GM12874 (cell line): Measurements from ENCODE around the gene RBM18.

Experiments used
- TF ChIP-seq, protein P1 (sequence below): IDR thresholded peaks from 2 replicates; pipeline ENCODE4 v1.5.1; 2011; ENCODE audit warnings: low read depth, mild to moderate bottlenecking, control low read depth, low read length, moderate library complexity; ENCODE audit not compliant: insufficient read depth

Gene RBM18

DNA sequence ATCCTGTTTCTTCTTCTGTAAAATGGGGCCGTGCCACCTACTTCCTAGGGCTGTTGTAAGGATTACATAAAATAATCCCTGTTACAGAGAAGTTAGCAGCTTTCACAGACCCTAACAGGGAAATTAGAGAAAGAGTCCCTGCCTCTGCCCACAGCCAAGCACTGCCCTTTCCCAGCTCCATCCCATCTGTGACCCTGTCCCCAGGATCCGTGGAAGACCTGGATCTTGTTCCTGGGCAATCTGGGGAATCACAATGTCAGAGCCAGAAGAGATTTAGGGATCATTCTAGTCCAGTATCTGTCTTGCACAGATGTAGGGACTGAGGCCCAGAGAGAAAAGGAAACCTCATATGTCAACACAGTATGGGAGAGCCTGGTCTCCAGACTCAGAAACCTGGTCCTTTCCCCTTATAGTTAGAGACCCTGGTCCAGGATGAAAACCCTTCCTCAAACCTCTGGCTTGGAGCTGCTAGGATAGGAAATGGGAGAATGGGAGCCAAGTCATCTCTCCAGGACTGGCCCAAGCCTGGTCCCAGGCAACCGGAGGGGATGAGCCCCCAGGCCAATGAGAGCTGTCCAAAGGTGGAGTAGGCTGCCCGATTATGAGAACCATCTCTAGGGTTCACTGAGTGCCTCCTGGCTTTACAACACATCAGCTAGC is 48.4 kb downstream of the RBM18 start:
- TF ChIP-seq, protein P1, sequence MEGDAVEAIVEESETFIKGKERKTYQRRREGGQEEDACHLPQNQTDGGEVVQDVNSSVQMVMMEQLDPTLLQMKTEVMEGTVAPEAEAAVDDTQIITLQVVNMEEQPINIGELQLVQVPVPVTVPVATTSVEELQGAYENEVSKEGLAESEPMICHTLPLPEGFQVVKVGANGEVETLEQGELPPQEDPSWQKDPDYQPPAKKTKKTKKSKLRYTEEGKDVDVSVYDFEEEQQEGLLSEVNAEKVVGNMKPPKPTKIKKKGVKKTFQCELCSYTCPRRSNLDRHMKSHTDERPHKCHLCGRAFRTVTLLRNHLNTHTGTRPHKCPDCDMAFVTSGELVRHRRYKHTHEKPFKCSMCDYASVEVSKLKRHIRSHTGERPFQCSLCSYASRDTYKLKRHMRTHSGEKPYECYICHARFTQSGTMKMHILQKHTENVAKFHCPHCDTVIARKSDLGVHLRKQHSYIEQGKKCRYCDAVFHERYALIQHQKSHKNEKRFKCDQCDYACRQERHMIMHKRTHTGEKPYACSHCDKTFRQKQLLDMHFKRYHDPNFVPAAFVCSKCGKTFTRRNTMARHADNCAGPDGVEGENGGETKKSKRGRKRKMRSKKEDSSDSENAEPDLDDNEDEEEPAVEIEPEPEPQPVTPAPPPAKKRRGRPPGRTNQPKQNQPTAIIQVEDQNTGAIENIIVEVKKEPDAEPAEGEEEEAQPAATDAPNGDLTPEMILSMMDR: no peak

DNA sequence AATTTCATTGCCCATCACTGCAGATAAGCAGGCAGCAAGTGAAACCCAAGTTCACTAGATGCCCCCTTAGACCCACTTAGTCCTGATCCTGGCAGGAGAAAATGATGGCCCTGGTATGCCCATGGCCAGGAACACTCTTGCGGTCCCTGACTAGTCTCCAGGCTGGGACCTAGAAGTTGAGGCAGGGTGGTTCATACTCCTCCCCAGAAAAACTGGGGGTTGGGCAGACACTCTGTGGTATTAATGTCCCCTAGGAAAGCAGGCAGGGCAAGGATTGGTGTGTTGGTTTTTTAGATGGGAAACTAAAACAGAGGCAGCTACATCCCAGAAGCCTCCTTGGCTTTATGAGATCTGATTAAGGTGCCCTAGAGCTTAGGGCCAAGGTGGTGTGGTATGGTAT is 49.0 kb downstream of the RBM18 start:
- TF ChIP-seq, protein P1: no peak

GRCh38 chr9:122214507-122214906 is 50.1 kb downstream of the RBM18 start:
- TF ChIP-seq, protein P1: no peak

- TF ChIP-seq, protein P1: no peak
Observed at GRCh38 chr9:122213589-122214413, 50.8 kb downstream of the RBM18 start.

GRCh38 chr9:122213102-122213588 is 51.5 kb downstream of the RBM18 start:
- TF ChIP-seq, protein P1: no peak

GRCh38 chr9:122212473-122213004 is 52.1 kb downstream of the RBM18 start:
- TF ChIP-seq, protein P1: no peak

DNA sequence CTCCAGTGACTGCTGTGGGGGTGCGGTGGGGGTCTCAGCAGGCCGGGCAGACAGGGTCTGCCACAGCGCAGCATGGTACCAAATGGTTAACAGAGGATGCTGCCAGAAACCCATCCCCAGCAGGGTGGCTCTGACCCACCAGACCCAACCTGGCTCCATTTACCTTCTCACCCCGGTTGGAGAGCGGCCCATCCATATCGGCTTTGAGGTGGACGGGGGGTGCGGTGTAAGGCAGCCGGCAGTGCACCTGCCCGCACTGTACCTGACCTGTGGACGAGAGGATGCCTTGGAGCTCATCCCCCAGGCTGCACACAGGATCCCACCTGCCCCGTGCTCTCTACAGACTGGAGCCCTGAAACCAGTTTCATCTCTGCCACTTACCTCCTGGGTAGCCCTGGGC is 55.2 kb downstream of the RBM18 start:
- TF ChIP-seq, protein P1: no peak
